ENCODE results near the gene C5orf63.

DNA sequence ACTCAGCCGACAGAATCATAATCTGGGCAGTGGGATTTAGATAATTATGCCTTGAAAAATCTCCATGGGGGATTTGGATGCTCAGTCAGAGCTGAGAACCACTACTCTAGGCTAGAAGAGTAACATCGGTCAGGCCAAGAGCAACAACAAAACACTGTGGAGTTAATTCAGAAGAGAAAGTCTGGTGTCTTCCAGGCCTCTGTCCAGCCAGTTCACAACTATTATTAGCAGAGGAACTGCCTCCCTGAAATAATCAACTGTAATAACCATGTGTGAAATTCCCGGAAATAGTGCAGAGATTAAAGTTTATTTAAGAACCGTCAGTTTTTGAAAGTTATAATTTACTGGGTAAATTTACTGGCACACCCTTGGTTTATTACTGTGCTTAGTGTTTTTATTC is 34.8 kb downstream of the C5orf63 start:
- TF ChIP-seq RAD21 (IDR thresholded peaks at IDR 0.05) (no peak), EGR1 (IDR thresholded peaks at IDR 0.05; ENCODE audit: low read depth in 2 of 2) (no peak), TAF1 (conservative IDR thresholded peaks at IDR 0.05) (no peak), SP1 (IDR thresholded peaks at IDR 0.05) (no peak), GABPA (IDR thresholded peaks at IDR 0.05 in 1 of 2, conservative IDR thresholded peaks at IDR 0.05 in 1 of 2) (no peak)
- TF ChIP-seq, protein P1, sequence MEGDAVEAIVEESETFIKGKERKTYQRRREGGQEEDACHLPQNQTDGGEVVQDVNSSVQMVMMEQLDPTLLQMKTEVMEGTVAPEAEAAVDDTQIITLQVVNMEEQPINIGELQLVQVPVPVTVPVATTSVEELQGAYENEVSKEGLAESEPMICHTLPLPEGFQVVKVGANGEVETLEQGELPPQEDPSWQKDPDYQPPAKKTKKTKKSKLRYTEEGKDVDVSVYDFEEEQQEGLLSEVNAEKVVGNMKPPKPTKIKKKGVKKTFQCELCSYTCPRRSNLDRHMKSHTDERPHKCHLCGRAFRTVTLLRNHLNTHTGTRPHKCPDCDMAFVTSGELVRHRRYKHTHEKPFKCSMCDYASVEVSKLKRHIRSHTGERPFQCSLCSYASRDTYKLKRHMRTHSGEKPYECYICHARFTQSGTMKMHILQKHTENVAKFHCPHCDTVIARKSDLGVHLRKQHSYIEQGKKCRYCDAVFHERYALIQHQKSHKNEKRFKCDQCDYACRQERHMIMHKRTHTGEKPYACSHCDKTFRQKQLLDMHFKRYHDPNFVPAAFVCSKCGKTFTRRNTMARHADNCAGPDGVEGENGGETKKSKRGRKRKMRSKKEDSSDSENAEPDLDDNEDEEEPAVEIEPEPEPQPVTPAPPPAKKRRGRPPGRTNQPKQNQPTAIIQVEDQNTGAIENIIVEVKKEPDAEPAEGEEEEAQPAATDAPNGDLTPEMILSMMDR (IDR thresholded peaks at IDR 0.05; ENCODE audit: low read depth, low read length, missing input control) = no peak
- TF ChIP-seq, protein P2, sequence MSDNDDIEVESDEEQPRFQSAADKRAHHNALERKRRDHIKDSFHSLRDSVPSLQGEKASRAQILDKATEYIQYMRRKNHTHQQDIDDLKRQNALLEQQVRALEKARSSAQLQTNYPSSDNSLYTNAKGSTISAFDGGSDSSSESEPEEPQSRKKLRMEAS (IDR thresholded peaks at IDR 0.05) = no peak
- TF ChIP-seq, protein P3, sequence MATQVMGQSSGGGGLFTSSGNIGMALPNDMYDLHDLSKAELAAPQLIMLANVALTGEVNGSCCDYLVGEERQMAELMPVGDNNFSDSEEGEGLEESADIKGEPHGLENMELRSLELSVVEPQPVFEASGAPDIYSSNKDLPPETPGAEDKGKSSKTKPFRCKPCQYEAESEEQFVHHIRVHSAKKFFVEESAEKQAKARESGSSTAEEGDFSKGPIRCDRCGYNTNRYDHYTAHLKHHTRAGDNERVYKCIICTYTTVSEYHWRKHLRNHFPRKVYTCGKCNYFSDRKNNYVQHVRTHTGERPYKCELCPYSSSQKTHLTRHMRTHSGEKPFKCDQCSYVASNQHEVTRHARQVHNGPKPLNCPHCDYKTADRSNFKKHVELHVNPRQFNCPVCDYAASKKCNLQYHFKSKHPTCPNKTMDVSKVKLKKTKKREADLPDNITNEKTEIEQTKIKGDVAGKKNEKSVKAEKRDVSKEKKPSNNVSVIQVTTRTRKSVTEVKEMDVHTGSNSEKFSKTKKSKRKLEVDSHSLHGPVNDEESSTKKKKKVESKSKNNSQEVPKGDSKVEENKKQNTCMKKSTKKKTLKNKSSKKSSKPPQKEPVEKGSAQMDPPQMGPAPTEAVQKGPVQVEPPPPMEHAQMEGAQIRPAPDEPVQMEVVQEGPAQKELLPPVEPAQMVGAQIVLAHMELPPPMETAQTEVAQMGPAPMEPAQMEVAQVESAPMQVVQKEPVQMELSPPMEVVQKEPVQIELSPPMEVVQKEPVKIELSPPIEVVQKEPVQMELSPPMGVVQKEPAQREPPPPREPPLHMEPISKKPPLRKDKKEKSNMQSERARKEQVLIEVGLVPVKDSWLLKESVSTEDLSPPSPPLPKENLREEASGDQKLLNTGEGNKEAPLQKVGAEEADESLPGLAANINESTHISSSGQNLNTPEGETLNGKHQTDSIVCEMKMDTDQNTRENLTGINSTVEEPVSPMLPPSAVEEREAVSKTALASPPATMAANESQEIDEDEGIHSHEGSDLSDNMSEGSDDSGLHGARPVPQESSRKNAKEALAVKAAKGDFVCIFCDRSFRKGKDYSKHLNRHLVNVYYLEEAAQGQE (IDR thresholded peaks at IDR 0.05) = no peak
- TF ChIP-seq, protein P4, sequence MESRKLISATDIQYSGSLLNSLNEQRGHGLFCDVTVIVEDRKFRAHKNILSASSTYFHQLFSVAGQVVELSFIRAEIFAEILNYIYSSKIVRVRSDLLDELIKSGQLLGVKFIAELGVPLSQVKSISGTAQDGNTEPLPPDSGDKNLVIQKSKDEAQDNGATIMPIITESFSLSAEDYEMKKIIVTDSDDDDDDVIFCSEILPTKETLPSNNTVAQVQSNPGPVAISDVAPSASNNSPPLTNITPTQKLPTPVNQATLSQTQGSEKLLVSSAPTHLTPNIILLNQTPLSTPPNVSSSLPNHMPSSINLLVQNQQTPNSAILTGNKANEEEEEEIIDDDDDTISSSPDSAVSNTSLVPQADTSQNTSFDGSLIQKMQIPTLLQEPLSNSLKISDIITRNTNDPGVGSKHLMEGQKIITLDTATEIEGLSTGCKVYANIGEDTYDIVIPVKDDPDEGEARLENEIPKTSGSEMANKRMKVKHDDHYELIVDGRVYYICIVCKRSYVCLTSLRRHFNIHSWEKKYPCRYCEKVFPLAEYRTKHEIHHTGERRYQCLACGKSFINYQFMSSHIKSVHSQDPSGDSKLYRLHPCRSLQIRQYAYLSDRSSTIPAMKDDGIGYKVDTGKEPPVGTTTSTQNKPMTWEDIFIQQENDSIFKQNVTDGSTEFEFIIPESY (IDR thresholded peaks at IDR 0.05) = no peak

Data from liver (tissue), 3 donors.